Thoracic aorta (tissue), 2 donors: ENCODE data around the gene POU6F2. TPM values are rescaled to one million over a fixed set of nuclear protein-coding genes. Genes with fewer than 3 reads are reported as not detected.

ENCODE experiments used
- ATAC-seq: fragments of 150-250 bp; one replicate; pipeline ENCODE4 v1.8.0; 2017; ENCODE audit warnings: low read depth; ENCODE audit not compliant: insufficient number of reproducible peaks, low FRiP score
- DNase-seq: peaks from one replicate; pipeline ENCODE4 v3.0.0-alpha.2; 2020; ENCODE audit warnings: low spot score
- H3K27ac ChIP-seq, 2 donors: fragments of 200-600 bp; sonication (generic); 1 replicate in 1 of 2; 2 replicates in 1 of 2; pipeline ENCODE4 v1.5.1; 2016; ENCODE audit warnings: mild to moderate bottlenecking in 2 of 2, moderate library complexity in 2 of 2
- H3K27me3 ChIP-seq: fragments of 200-600 bp; sonication (generic); replicated peaks from 2 replicates; pipeline ENCODE4 v1.6.0; 2016; ENCODE audit warnings: mild to moderate bottlenecking; ENCODE audit not compliant: insufficient read depth
- H3K36me3 ChIP-seq: fragments of 200-600 bp; sonication (generic); one replicate; pipeline ENCODE4 v1.5.1; 2016
- H3K4me1 ChIP-seq, 2 donors: fragments of 200-600 bp; sonication (generic); 1 replicate in 1 of 2; 2 replicates in 1 of 2; pipeline versions ENCODE4 v1.5.1 to v1.6.0; 2016; ENCODE audit warnings: low read depth in 2 of 2, mild to moderate bottlenecking in 1 of 2; ENCODE audit not compliant: control insufficient read depth in 1 of 2
- H3K4me3 ChIP-seq: fragments of 200-600 bp; sonication (generic); 2 replicates; pipeline ENCODE4 v1.5.1; 2016; ENCODE audit warnings: mild to moderate bottlenecking
- H3K9me3 ChIP-seq: fragments of 200-600 bp; sonication (generic); 2 replicates; pipeline ENCODE4 v1.5.1; 2016
- CTCF ChIP-seq: fragments of 200-600 bp; sonication (generic); IDR thresholded peaks from one replicate; pipeline ENCODE4 v1.5.1; 2019; ENCODE audit warnings: antibody characterized with exemption
- total RNA-seq, 2 donors: library from RNA; depleted of rRNA; stranded (reverse); fragments of >200 nt; gene quantifications; one replicate each; pipeline versions ENCODE4 v1.1.0 to v1.2.3, GENCODE V29; 2016

The POU6F2 gene
- total RNA-seq, 2 donors from 2014 or later, result not detected

GRCh38 chr7:39416866-39417265, 439.2 kb downstream of the POU6F2 start:
- DNase-seq, result no peak
- TF ChIP-seq CTCF, result no peak
- ATAC-seq, result no peak

DNA sequence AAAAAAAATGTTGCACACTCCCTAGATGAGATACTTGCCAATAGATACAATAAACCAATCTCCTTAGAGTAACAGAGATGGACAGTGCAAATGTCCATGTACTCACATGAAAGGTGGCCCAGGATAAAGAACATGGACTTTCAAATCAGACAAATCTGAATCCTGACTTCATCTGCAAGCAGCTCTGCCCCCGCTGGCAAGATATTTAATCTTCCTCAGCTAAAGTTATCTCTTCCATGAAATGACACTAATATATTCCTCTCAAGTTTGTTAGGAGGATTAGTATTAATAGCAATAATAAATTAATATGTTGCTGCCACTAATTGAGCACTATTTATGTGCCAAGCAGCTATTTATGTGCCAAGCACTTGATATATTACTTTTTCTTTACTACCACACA, 439.9 kb downstream of the POU6F2 start:
- DNase-seq (no peak), ATAC-seq (no peak)
- H3K27ac ChIP-seq, result no peak overlapping the region
- no peaks in the 10 kb centered on the region for H3K9me3 ChIP-seq
- no peaks in the 10 kb centered on the region for H3K36me3 ChIP-seq
- H3K4me3 ChIP-seq, result no peak overlapping the region
- TF ChIP-seq CTCF, result no peak
- no peaks in the 10 kb centered on the region for H3K4me1 ChIP-seq
- no peaks in the 10 kb centered on the region for H3K27me3 ChIP-seq

More at GRCh38 chr7:39416866-39417265, 439.2 kb downstream of the POU6F2 start:
- no peaks in the 10 kb centered on the region for H3K36me3 ChIP-seq
- no peak overlapping the region for H3K27ac ChIP-seq
- no peak overlapping the region for H3K4me3 ChIP-seq
- no peaks in the 10 kb centered on the region for H3K4me1 ChIP-seq
- H3K27me3 ChIP-seq, result no peaks in the 10 kb centered on the region
- H3K9me3 ChIP-seq, result no peaks in the 10 kb centered on the region

DNA sequence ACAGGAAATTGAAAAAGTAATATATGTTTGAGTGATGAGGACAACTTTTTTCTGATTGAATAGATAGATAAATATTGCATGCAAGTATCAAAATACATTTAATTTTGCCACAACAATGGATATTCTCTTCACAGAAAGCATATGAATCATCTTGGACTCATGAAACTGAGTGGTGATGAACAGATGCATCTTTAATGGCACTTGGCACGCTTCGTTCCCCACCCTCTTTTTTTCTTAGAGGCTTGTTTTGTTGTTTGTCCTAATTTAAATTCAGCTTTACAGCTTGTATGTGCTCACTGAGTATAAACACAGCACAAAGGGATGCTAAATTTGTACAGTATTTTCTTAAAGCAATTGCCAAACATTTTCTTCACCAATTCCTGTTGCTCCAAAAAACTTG, 443.5 kb downstream of the POU6F2 start:
- Histone ChIP-seq H3K27me3 (no peaks in the 10 kb centered on the region), H3K4me3 (no peak overlapping the region), H3K9me3 (no peaks in the 10 kb centered on the region), H3K27ac (no peak overlapping the region), H3K4me1 (no peaks in the 10 kb centered on the region), H3K36me3 (no peaks in the 10 kb centered on the region)
- DNase-seq (no peak), ATAC-seq (no peak)
- no peak for TF ChIP-seq CTCF

- H3K4me1 ChIP-seq, result no peaks in the 10 kb centered on the region
- no peak for DNase-seq
- TF ChIP-seq CTCF, result no peak
- no peaks in the 10 kb centered on the region for H3K27me3 ChIP-seq
- ATAC-seq, result no peak
- no peak overlapping the region for H3K4me3 ChIP-seq
- no peaks in the 10 kb centered on the region for H3K9me3 ChIP-seq
- no peaks in the 10 kb centered on the region for H3K36me3 ChIP-seq
- no peak overlapping the region for H3K27ac ChIP-seq
Measured at GRCh38 chr7:39421661-39422060, 444.0 kb downstream of the POU6F2 start.

- ATAC-seq (peak; percentile 82), DNase-seq (no peak)
- Histone ChIP-seq H3K36me3 (no peaks in the 10 kb centered on the region), H3K27me3 (no peaks in the 10 kb centered on the region), H3K27ac (peak overlapping the region in 1 of 2 donors; percentile 14), H3K9me3 (no peaks in the 10 kb centered on the region), H3K4me3 (no peak overlapping the region), H3K4me1 (peaks cover 0 to 9% of the 10 kb centered on the region in 2 donors)
- no peak for TF ChIP-seq CTCF
Measured at GRCh38 chr7:39428221-39428620, 450.5 kb downstream of the POU6F2 start.
